C4-2B (cell line): ENCODE data around the gene CYP19A1.

ENCODE experiments used
- H3K27ac ChIP-seq: fragments of 450-650 bp; 2 replicates; pipeline ENCODE4 v1.5.1; 2017
- CTCF ChIP-seq: fragments of 450-650 bp; conservative IDR thresholded peaks from 2 replicates; pipeline ENCODE4 v1.5.1; 2017; ENCODE audit warnings: mild to moderate bottlenecking
- ZFX ChIP-seq: fragments of 450-650 bp; IDR thresholded peaks from 2 replicates; pipeline ENCODE4 v1.6.1; 2017

CYP19A1 gene

GRCh38 chr15:51298620-51299019, 39.8 kb downstream of the CYP19A1 start:
- no peak overlapping the region for H3K27ac ChIP-seq
- TF ChIP-seq ZFX (no peak), CTCF (no peak)

- H3K27ac ChIP-seq: no peak overlapping the region
These were observed 47.7 kb downstream of the CYP19A1 start for GRCh38 chr15:51290720-51291119.

DNA sequence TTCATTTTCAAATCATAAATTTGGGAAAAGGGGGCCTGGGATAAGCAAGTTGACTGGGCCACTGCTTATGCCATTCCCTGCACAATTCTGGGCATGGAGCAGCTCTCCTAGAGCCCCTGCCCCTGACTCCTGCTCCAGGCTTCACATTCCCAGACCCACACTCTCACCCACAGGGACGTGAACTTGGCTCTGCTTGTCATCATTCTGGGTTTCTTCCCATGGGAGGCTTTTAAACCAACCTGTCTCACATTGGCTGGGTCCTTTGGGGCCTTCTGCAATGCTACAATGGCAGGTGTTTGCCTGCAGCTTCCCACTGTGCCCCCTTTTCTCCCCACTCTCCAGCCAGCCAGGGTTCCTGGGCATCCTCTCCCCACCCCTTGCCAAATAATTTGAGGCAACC, 49.1 kb downstream of the CYP19A1 start:
- TF ChIP-seq CTCF (no peak), ZFX (no peak)
- H3K27ac ChIP-seq: no peak overlapping the region

More at GRCh38 chr15:51290720-51291119, 47.7 kb downstream of the CYP19A1 start:
- TF ChIP-seq ZFX: no peak
- TF ChIP-seq CTCF: no peak

DNA sequence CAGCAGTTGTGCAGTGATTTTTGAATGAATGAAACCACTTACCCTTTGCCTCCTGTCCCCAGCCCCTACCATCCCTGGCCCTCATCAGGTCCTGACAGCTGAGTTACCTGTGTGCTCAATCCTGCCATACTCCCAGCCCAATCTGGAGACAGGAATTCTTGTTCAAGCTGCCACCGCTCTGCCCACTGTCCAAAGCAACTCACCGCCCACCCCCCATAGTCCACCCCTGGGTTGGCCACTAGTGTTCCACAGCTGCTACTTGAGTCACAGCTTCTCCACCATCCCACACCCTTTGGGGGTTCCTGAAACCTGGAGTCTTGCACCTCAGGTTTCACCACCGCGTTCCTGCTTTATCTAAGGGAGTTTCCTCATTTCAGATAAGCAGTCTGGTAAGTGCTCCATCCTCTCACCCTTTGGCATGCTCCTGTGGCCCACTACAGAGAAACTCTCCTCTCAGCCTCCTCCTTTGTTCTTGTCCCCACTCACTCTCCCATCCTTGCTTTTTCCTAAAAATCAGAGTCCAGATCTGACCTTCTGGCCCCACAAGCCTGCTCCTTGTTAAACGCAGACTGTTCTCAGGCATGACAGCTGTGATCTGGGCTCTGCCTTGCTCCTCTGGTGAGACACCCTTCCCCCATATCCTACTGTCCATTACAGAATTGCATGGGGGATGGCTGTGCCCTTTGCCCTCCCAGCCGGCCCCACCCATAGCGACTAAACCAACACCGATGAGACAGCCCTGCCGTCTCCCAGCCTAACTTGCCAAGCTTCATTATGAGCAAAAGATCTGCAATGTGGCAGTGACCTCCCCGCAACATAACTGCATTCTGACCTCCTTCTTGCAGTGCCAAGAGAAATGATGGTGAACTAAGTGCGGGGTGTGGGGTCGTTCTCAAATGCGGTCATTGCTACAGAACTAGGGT, 50.0 kb downstream of the CYP19A1 start:
- no peak overlapping the region for H3K27ac ChIP-seq
- TF ChIP-seq ZFX (no peak), CTCF (no peak)

DNA sequence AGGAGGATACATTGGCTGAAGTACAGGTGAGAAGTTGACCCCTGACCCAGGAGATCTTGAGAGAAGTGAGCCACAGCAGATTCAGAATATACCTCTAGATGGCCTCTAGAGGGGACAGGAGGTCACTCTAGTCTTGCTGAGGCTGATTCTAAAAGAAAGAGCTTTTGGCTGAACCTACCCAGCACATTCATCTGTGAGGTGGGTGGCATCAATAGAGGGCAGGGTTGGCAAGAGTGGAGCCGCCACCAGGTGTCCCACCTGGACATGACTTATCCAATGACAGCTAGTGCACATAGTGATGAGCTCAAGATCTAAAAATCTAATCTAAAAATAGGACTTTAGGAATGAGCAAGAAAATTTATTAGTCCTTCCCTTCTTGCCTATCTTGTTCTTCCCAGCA, 51.6 kb downstream of the CYP19A1 start:
- TF ChIP-seq CTCF (peak; percentile 48), ZFX (no peak)

DNA sequence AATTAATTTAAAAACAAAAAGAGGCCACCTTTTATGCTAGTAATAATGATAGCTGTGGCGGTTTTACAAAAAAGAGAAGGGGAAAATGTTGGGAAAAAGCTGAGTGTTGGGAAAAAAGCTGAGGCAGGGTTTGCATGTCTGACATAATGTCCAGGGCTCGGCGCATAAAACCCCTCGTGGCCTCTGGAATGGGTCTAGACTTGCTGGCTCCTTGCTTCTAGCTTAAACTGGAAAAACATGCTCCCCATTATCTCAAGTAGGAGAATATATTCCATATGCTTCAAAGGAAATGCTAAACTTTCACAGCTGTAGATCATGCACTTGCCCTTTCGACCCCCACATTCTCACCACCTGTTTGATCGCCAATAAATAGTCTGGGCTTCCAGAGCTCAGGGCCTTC, 53.0 kb downstream of the CYP19A1 start:
- no peak for TF ChIP-seq ZFX
- TF ChIP-seq CTCF: no peak
- H3K27ac ChIP-seq: no peak overlapping the region

More for the DNA sequence above, 51.6 kb downstream of the CYP19A1 start:
- no peak overlapping the region for H3K27ac ChIP-seq

- no peak overlapping the region for H3K27ac ChIP-seq
- TF ChIP-seq CTCF (no peak), ZFX (no peak)
These were observed 53.5 kb downstream of the CYP19A1 start for GRCh38 chr15:51284871-51285270.
